Subcutaneous adipose tissue (tissue), 4 donors: Measurements from ENCODE around the gene CNTN4. TPM values are rescaled to one million over a fixed set of nuclear protein-coding genes. Genes with fewer than 3 reads are reported as not detected.

Experiments used
- CTCF ChIP-seq: fragments of 450-650 bp; IDR thresholded peaks from one replicate; pipeline ENCODE4 v1.5.1; 2016; ENCODE audit warnings: low read depth, mild to moderate bottlenecking, control low read depth, antibody characterized with exemption, moderate library complexity
- total RNA-seq, 4 donors: library from RNA; depleted of rRNA; stranded (reverse); fragments of >200 nt; gene quantifications; one replicate each; pipeline ENCODE4 v1.1.0, GENCODE V29; 2016

Gene CNTN4
- total RNA-seq, 4 donors from 2014 or later = 4.2 to 10.5 (median 4.6) TPM

GRCh38 chr3:2904054-2904453, 805.4 kb downstream of the CNTN4 start:
- no peak for TF ChIP-seq CTCF

- TF ChIP-seq CTCF = no peak
Observed at GRCh38 chr3:2908693-2909351, 810.2 kb downstream of the CNTN4 start.

- no peak for TF ChIP-seq CTCF
Observed at GRCh38 chr3:2910997-2911396, 812.3 kb downstream of the CNTN4 start.

- no peak for TF ChIP-seq CTCF
Observed at GRCh38 chr3:2915826-2916225, 817.2 kb downstream of the CNTN4 start.

GRCh38 chr3:2920103-2920502, 821.4 kb downstream of the CNTN4 start:
- no peak for TF ChIP-seq CTCF

- no peak for TF ChIP-seq CTCF
Observed at GRCh38 chr3:2921452-2921851, 822.8 kb downstream of the CNTN4 start.

GRCh38 chr3:2921903-2922302, 823.2 kb downstream of the CNTN4 start:
- no peak for TF ChIP-seq CTCF
